IMR-90 (cell line): ENCODE measurements around the gene MAML2. TPM values are rescaled to one million over a fixed set of nuclear protein-coding genes. Genes with fewer than 3 reads are reported as not detected.

Source experiments
- ATAC-seq: fragments of 200-7000 bp; cut with Tn5 transposase; 2 replicates; pipeline ENCODE4 v1.9.1; 2020; ENCODE audit warnings: low read depth, mild to moderate bottlenecking, moderate library complexity
- BruUV-seq: library from RNA; stranded (reverse); fragments of 400-500 nt; replicated peaks from 2 replicates; lab custom pipeline; 2021; lab: Mats Ljungman, UMichigan
- CTCF ChIA-PET: fragments of 300-600 bp; formaldehyde crosslinking; extraction: SDS; loops from one replicate; lab custom pipeline; 2021; ENCODE audit warnings: antibody characterized with exemption; lab: Yijun Ruan, JAX
- POLR2A ChIA-PET: fragments of 300-600 bp; sonication (Branson Sonifier 250); formaldehyde crosslinking; loops from one replicate; lab custom pipeline; 2022; ENCODE audit warnings: antibody characterized with exemption; ENCODE audit not compliant: unreplicated experiment; lab: Charles Lee
- DNase-seq: peaks from one replicate; pipeline ENCODE4 v3.0.0; 2013
- H2AFZ ChIP-seq: replicated peaks from 2 replicates; pipeline ENCODE3; 2013; ENCODE audit warnings: low read length, mild to moderate bottlenecking; ENCODE audit not compliant: poor library complexity
- H2AK5ac ChIP-seq: 2 replicates; pipeline ENCODE4 v1.6.1; 2013; ENCODE audit warnings: low read depth, low read length, inconsistent platforms
- H2AK9ac ChIP-seq: replicated peaks from 2 replicates; pipeline ENCODE3; 2013; ENCODE audit warnings: mild to moderate bottlenecking, low read depth, low read length, moderate library complexity; ENCODE audit not compliant: poor library complexity
- H2BK120ac ChIP-seq: 2 replicates; pipeline ENCODE4 v1.6.1; 2013; ENCODE audit warnings: low read depth, low read length, inconsistent platforms
- H2BK15ac ChIP-seq: 3 replicates; pipeline ENCODE4 v1.6.1; 2013; ENCODE audit warnings: low read depth, low read length, inconsistent platforms
- H2BK20ac ChIP-seq: 2 replicates; pipeline ENCODE4 v1.6.1; 2013; ENCODE audit warnings: low read depth, mild to moderate bottlenecking, inconsistent platforms, low read length, moderate library complexity
- H2BK5ac ChIP-seq: 2 replicates; pipeline ENCODE4 v1.6.1; 2013; ENCODE audit warnings: mild to moderate bottlenecking, low read depth, low read length, inconsistent platforms; ENCODE audit not compliant: poor library complexity, severe bottlenecking
- H3K14ac ChIP-seq: replicated peaks from 2 replicates; pipeline ENCODE4 v1.6.1; 2013; ENCODE audit warnings: low read depth, low read length, inconsistent platforms
- H3K18ac ChIP-seq: 2 replicates; pipeline ENCODE4 v1.6.1; 2013; ENCODE audit warnings: low read depth, low read length, control low read depth
- H3K23ac ChIP-seq: 2 replicates; pipeline ENCODE4 v1.6.1; 2013; ENCODE audit warnings: low read depth, low read length, inconsistent platforms
- H3K27ac ChIP-seq: 2 replicates; pipeline ENCODE4 v1.5.1; 2013; ENCODE audit warnings: mild to moderate bottlenecking, control low read depth, low read length; ENCODE audit not compliant: insufficient read depth
- H3K27me3 ChIP-seq: 2 replicates; pipeline ENCODE4 v1.6.1; 2013; ENCODE audit warnings: low read length; ENCODE audit not compliant: control insufficient read depth, insufficient read depth
- H3K36me3 ChIP-seq: 2 replicates; pipeline ENCODE4 v1.6.1; 2013; ENCODE audit warnings: low read length, mixed read lengths; ENCODE audit not compliant: control insufficient read depth, insufficient read depth
- H3K4ac ChIP-seq: 2 replicates; pipeline ENCODE4 v1.6.1; 2013; ENCODE audit warnings: low read depth, low read length, inconsistent platforms
- H3K4me1 ChIP-seq: 2 replicates; pipeline ENCODE4 v1.6.1; 2013; ENCODE audit warnings: low read length, mixed read lengths; ENCODE audit not compliant: control insufficient read depth, insufficient read depth
- H3K4me2 ChIP-seq: 2 replicates; pipeline ENCODE4 v1.6.1; 2013; ENCODE audit warnings: low read depth, mild to moderate bottlenecking, control low read depth, low read length, moderate library complexity
- H3K4me3 ChIP-seq: 2 replicates; pipeline ENCODE4 v1.5.1; 2013; ENCODE audit warnings: low read depth, mild to moderate bottlenecking, control low read depth, low read length, moderate library complexity; ENCODE audit not compliant: insufficient read depth
- H3K56ac ChIP-seq: 2 replicates; pipeline ENCODE4 v1.6.1; 2013; ENCODE audit warnings: low read length, inconsistent platforms; ENCODE audit not compliant: insufficient read depth; ENCODE audit errors: extremely low read depth
- H3K79me1 ChIP-seq, 2 experiments: 2 replicates each; pipeline ENCODE4 v1.6.1; 2013; ENCODE audit warnings: low read length in 2 of 2, inconsistent platforms in 1 of 2, low read depth in 1 of 2
- H3K9ac ChIP-seq: 2 replicates; pipeline ENCODE4 v1.6.1; 2013; ENCODE audit warnings: low read depth, low read length, control low read depth
- H3K9me1 ChIP-seq: 2 replicates; pipeline ENCODE4 v1.6.1; 2013; ENCODE audit warnings: low read length, inconsistent platforms; ENCODE audit not compliant: insufficient read depth
- H3K9me3 ChIP-seq: 2 replicates; pipeline ENCODE4 v1.6.1; 2013; ENCODE audit warnings: low read length; ENCODE audit not compliant: control insufficient read depth, insufficient read depth
- H4K20me1 ChIP-seq: 2 replicates; pipeline ENCODE4 v1.6.1; 2013; ENCODE audit warnings: low read length, inconsistent platforms; ENCODE audit not compliant: insufficient read depth
- H4K5ac ChIP-seq: 2 replicates; pipeline ENCODE4 v1.6.1; 2013; ENCODE audit warnings: mild to moderate bottlenecking, low read depth, low read length, control low read depth
- H4K8ac ChIP-seq, 2 experiments: 2 replicates each; pipeline ENCODE4 v1.6.1; 2013; ENCODE audit warnings: low read depth in 2 of 2, low read length in 2 of 2, control low read depth in 1 of 2, inconsistent platforms in 1 of 2
- H4K91ac ChIP-seq: 2 replicates; pipeline ENCODE4 v1.6.1; 2013; ENCODE audit warnings: low read depth, low read length, inconsistent platforms; ENCODE audit not compliant: insufficient read depth
- BHLHE40 ChIP-seq: fragments of 150-350 bp; IDR thresholded peaks from 2 replicates; pipeline ENCODE4 v1.6.1; 2016; ENCODE audit warnings: mild to moderate bottlenecking, low read depth, low read length
- CEBPB ChIP-seq: IDR thresholded peaks from 2 replicates; pipeline ENCODE4 v1.6.1; 2012; ENCODE audit warnings: low read depth, low read length, improper control_type of control experiment
- CHD1 ChIP-seq: IDR thresholded peaks from 2 replicates; pipeline ENCODE4 v1.6.1; 2012; ENCODE audit warnings: low read depth, low read length, improper control_type of control experiment
- CTCF ChIP-seq: conservative IDR thresholded peaks from 2 replicates; pipeline ENCODE4 v1.5.1; 2012; ENCODE audit warnings: mild to moderate bottlenecking, low read depth, low read length, improper control_type of control experiment
- ELK1 ChIP-seq: fragments of 150-350 bp; IDR thresholded peaks from 2 replicates; pipeline ENCODE4 v1.6.1; 2016; ENCODE audit warnings: low read depth, mild to moderate bottlenecking, low read length, moderate library complexity, borderline replicate concordance
- FOS ChIP-seq: fragments of 150-350 bp; IDR thresholded peaks from 2 replicates; pipeline ENCODE4 v1.6.1; 2016; ENCODE audit warnings: low read depth, low read length
- MAZ ChIP-seq: IDR thresholded peaks from 2 replicates; pipeline ENCODE4 v1.6.1; 2012; ENCODE audit warnings: low read depth, mild to moderate bottlenecking, low read length, improper control_type of control experiment, moderate library complexity, borderline replicate concordance
- NFE2L2 ChIP-seq: fragments of 150-350 bp; IDR thresholded peaks from 2 replicates; pipeline ENCODE4 v1.6.1; 2016; ENCODE audit warnings: low read depth, mild to moderate bottlenecking, low read length
- RCOR1 ChIP-seq: IDR thresholded peaks from 2 replicates; pipeline ENCODE4 v1.6.1; 2012; ENCODE audit warnings: mild to moderate bottlenecking, low read length, improper control_type of control experiment; ENCODE audit not compliant: insufficient replicate concordance
- RFX5 ChIP-seq: IDR thresholded peaks from 2 replicates; pipeline ENCODE4 v1.8.0; 2012; ENCODE audit warnings: low read depth, mild to moderate bottlenecking, low read length, moderate library complexity
- WGBS, 2 experiments: methylation state at CpG; one replicate each; pipeline versions ENCODE4 v1.1.5 to v1.1.7; 2013; ENCODE audit warnings: missing lambda C conversion rate in 2 of 2; ENCODE audit not compliant: insufficient read length in 1 of 2; ENCODE audit errors: extremely low coverage in 2 of 2; 5-methylcytosine and 5-hydroxymethylcytosine counted together
- dilution Hi-C: fragments of 300-500 bp; cut with HindIII; formaldehyde crosslinking; loops from one replicate; pipeline ENCODE4 v1.14.3; 2018; ENCODE audit warnings: low sequenced_read_pairs; ENCODE audit not compliant: unreplicated experiment
- in situ Hi-C: fragments of 300-500 bp; cut with MboI; formaldehyde crosslinking; loops from 3 replicates; pipeline ENCODE4 v1.14.3; 2019; ENCODE audit warnings: low sequenced_read_pairs, inconsistent platforms, mixed read lengths
- intact Hi-C: fragments of 100-400 bp; cut with micrococcal nuclease; formaldehyde crosslinking; loops from 2 replicates; pipeline ENCODE4 v1.10.0; 2022
- polyA plus RNA-seq, 3 experiments: library from polyadenylated mRNA; depleted of rRNA; stranded (reverse); fragments of >200 nt; gene quantifications; 2 replicates each; pipeline ENCODE4 v1.2.3, GENCODE V29; 2012; ENCODE audit warnings: low replicate concordance in 1 of 3
- total RNA-seq: library from RNA; depleted of rRNA; stranded (reverse); fragments of >200 nt; gene quantifications from 2 replicates; pipeline ENCODE4 v1.2.3, GENCODE V29; 2012

MAML2 gene
- total and polyA plus RNA-seq, 2 of the 4 experiments (the other 2 are of a cell fraction) = 15.0 to 19.5 TPM

- Histone ChIP-seq H3K79me1 (peaks cover 12 to 56% of the 10 kb centered on the region in 2 experiments), H3K9ac (no peak overlapping the region), H4K5ac (no peak overlapping the region; the same call in 1 of the 2 replicates), H4K91ac (0 out of 2 replicates have a peak overlapping the region, but pooled peaks have one; percentile 10), H3K4ac (peak overlapping the region; percentile 2; the same call in 1 of the 2 replicates), H4K8ac (peak overlapping the region in 1 of 2 experiments; percentile 63; a peak in 2 of 4 replicates), H2BK20ac (0 out of 2 replicates have a peak overlapping the region, but pooled peaks have one; percentile 12), H3K14ac (peak overlapping the region; percentile 65; the same call in 1 of the 2 replicates), H2BK120ac (peak overlapping the region; percentile 20; the same call in 1 of the 2 replicates), H3K18ac (peak overlapping the region; percentile 77; the same call in 1 of the 2 replicates), H2BK15ac (0 out of 3 replicates have a peak overlapping the region, but pooled peaks have one; percentile 10), H3K9me3 (no peaks in the 10 kb centered on the region), H3K4me2 (peak overlapping the region; percentile 25; the same call in 1 of the 2 replicates), H3K56ac (no peak overlapping the region), H2BK5ac (peak overlapping the region; percentile 64), H3K4me3 (no peak overlapping the region), H2AK9ac (no peak overlapping the region), H3K4me1 (peaks cover 14% of the 10 kb centered on the region; the same call in 1 of the 2 replicates), H3K27me3 (no peaks in the 10 kb centered on the region), H3K36me3 (no peaks in the 10 kb centered on the region), H2AFZ (no peak overlapping the region), H2AK5ac (peak overlapping the region; percentile 54; the same call in 1 of the 2 replicates), H3K23ac (peak overlapping the region; percentile 38; the same call in 1 of the 2 replicates), H3K9me1 (peaks cover 15% of the 10 kb centered on the region), H3K27ac (no peak overlapping the region), H4K20me1 (peaks cover 8% of the 10 kb centered on the region)
- DNase-seq = peak; percentile 67
- in situ Hi-C loops (no loop called here), intact Hi-C loops (no loop called here), dilution Hi-C loops (no loop called here)
- ChIA-PET POLR2A (no interaction called here), CTCF (no interaction called here)
- BruUV-seq = no TSS peak
- 80% methylated on average over 2 of the region's 3 CpGs; no CpG with 5 or more reads in 1 of the 2 experiments for WGBS, 2 experiments
- no peak for TF ChIP-seq FOS
- no peak for TF ChIP-seq CTCF
- TF ChIP-seq BHLHE40 = no peak
- no peak for TF ChIP-seq RCOR1
- TF ChIP-seq ELK1 = no peak
- no peak for TF ChIP-seq NFE2L2
- no peak for TF ChIP-seq CHD1
- TF ChIP-seq MAZ = no peak
- TF ChIP-seq CEBPB = no peak
- TF ChIP-seq RFX5 = no peak
- ATAC-seq = peak; percentile 75
These were observed 63.7 kb downstream of the MAML2 start for GRCh38 chr11:96279018-96279895.
